ENCODE data around the gene HMG20A. TPM values are rescaled to one million over a fixed set of nuclear protein-coding genes. Genes with fewer than 3 reads are reported as not detected.
A peak's percentile ranks its signal among the peaks of the same experiment; 100 is the strongest.

Gene HMG20A
- total RNA-seq, 1 donor from 2014 or later = 28.5 TPM

DNA sequence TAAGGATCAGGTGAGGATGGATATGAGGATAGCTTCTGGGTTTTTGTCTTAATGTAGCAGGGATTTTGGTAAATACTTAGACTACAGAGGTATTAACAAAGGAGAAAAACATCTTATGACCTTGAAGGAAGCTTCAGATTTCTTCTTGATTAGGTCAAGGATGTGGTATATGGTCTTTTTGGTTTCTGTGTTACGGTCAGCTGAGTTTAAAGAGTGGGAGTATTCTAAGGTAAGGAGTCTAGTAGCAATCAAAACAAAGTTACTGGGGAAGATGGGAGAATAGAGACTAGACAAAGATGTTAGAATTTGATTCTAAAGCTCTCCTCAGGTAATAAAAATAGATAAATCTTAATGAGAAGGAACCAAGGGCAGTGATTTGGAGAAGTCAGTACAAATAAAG lies 6.2 kb downstream of the HMG20A start:
- no peak for DNase-seq (ENCODE audit: low read depth in 2 of 2)

DNA sequence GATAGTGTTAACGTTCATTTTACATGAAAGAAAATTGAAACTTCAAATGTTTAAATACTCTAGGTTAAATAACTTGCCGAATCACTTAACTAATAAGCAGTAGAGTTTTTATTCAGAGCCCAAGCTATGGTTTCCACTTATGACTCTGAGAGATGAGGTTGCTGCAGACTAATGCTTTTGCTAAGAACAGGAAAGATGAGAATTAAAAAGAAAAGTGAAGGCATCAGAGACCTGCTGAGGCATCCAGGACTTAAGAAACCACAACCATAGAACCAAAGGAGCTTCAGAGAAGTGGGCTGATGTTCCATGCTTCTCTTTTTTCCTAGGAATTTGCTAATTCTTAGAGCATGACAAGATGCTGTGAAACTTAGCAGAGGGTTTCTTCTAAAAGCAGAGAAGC lies 9.5 kb downstream of the HMG20A start:
- DNase-seq (ENCODE audit: low read depth in 2 of 2) = no peak

DNA sequence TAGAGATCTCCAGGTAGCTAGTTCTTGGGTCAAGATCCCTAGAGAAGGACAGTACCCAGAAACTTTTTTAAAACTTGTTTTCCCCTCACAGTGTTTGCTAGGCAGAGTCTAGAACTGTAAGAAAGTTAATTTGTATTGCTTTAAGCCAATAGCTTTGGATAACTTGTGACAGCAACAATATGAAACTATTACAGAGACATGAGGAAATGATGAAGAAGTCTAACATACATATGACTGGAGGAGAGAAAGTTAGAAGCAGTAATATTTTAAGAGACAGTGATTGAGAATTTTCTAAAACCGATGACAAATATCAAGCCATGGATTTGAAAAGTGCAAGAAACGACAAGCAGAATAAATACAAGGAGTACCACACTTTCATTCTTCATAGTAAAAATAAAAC lies 10.0 kb downstream of the HMG20A start:
- DNase-seq (ENCODE audit: low read depth in 2 of 2) = no peak

DNA sequence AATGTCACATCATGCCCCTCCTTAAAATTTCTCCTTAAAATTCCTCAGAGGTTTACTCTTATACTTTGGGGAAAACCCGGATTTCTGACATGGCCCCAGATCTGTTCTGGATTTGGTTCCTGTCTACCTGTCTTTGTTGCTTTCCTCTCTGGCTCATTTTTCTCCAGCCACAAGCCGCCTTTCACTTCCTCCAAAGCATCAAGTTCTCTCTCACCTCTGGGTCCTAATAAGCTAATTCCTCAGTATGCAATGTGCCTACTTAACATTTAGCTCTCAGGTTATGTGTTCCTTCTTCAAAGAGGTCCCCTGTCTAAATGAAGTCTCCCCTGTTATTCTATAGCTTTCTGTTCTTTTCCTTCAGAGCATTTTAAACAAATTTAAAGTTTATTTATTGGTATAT lies 16.1 kb downstream of the HMG20A start:
- no peak for DNase-seq (ENCODE audit: low read depth in 2 of 2)

DNA sequence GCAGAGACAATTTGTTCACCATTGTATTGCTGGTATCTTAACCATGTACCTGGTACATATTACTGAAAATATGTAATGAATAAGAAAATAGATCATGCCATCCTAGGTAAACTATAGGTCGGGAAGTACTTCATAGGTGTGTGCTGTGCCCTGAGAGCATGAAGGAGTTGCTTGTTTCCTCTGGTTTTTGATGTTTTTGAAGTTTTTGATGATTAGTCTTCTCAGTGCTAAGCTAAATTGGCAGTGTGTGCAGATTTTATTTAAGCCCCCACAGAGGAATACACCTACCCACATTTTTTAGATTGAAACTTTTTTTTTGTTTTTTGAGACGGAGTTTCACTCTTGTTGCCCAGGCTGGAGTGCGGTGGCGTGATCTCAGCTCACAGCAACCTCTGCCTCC lies 16.6 kb downstream of the HMG20A start:
- DNase-seq (ENCODE audit: low read depth in 2 of 2) = no peak

DNA sequence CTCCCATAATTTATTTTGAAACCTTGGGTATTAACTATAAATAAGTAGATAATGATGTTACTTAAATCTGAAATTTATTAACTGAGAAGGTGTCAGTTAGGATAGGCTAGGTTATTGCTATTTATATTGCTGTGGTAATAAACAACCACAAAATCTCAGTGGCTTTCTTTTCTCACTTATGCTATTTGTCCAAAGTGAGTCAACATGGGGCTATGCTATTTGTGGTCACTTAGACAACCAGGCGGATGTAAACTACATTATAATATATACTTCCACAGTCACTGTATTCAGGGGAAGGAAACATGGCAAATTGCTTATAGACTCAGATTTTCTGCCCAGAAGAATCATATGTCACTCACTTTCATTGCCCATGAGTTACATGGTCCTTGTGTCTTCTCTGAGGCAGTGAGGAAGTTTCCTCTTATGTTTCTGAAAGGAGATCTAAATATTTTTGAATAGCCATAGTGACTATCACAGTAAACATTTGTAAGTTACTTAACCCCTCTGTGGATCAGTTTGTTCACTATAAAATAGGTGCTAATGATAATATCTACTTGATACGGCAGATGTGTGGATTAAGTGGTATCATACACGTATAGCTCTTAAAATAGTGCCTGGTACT lies 19.8 kb downstream of the HMG20A start:
- DNase-seq (ENCODE audit: low read depth in 2 of 2) = peak in 1 of 2 donors; percentile 18

DNA sequence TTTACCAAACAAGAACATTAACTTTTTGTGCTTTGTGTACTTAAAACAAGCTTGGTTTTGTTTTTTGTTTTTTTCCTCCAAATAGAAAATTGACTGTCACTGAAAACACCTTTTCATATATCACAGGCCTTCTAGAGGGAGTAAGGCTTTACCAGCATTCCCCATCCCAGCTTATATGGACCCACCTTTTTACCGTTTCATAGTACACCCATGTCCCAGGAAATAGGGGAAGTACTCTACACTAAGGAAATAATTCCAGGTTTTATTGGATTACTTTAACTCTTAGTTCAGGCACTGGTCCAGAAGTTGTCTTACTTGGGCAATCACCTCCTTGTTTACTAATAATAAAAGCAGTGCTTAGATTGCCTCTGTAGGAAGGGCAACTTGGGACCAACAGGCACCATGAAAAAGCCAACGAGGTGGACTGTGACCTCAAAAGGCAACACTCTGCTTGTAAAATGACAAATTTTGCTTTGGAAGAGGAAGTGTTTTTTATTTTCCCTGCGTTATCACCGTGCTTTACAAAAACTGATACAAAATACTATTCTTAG lies 26.2 kb downstream of the HMG20A start:
- no peak for DNase-seq (ENCODE audit: low read depth in 2 of 2)

DNA sequence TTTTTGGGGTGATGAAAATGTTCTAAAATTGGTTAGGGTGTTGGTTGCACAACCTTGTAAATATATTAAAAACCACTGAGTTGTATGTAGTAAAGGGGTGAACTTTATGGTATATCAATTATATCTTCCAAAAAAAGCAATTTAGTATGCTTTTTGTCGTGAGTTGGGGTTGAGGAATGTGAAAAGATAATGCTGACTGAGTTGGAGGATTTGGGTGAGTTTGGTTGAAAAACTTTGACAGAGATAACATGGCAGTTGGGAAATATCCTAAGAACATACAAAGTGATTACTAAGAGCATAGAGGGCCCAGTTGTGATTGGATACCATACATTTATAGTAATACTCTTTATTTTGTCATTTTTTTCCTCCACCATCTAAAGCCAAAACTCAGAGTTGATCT lies 33.6 kb downstream of the HMG20A start:
- no peak for DNase-seq (ENCODE audit: low read depth in 2 of 2)

DNA sequence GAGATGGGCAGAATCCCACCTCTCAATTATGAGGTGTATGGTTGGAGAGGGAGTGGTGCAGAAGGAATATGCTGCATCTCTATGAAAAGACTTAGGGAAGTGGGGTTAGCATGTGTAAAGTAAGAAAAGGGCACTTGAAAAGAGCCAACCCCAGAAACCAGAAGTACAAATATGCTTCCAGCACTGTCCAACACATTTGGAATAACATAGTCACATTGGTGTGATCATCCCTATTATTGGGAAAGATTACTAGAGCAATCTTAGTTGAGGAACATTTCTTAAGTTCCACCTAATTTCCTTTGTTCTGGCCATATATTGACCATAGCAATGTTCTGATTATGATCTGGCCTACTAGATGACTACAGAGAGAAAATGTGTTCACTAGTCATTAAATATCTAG lies 34.3 kb downstream of the HMG20A start:
- no peak for DNase-seq (ENCODE audit: low read depth in 2 of 2)

DNA sequence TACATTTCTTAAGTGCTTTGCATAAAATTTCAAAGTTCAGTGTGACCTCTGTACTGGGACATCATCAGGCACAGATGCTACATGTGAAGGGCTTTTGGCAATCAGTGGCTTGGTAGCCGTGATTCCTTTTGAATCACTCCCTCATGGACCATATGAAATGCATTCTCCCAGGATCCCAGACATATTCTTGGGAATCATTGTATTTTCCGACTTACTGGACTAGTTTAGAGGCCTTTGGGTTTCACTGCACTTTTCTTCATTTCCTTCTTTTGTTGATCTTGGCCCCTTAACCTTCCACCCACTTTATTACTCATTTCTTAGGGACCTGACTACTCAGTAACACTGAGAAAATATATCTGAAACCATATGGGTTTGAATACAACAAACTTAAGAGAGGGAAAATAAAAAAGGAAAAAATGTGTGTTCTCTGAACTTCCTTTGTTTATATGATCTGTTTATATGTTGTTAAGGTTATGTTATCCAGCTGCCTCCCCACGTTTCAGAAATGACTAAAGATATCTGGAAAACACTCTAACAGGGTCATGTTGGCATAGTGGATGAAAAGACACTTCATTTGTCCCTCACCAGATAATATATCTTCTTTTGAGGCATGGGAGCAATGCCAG lies 35.1 kb downstream of the HMG20A start:
- peak; percentile 46 to 92 for DNase-seq (ENCODE audit: low read depth in 2 of 2)

DNA sequence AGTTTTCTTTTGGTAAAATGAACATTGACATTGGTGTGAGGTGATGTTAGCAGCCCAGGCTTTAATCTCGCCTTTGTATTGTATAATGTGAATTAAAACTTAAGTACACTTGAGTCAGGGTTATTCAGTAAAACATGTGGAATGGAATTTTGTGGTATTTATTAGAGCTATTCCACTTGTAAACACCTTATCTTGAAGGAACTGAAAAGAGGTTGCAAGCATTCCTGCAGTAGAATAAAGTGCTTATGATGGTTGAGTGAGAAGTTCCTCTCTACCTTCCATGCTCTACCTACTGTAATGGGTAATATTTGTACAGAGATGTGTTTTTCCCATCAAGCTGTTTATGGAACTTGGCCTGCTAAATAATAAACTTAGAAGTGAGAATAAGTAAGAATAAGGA lies 36.1 kb downstream of the HMG20A start:
- no peak for DNase-seq (ENCODE audit: low read depth in 2 of 2)

DNA sequence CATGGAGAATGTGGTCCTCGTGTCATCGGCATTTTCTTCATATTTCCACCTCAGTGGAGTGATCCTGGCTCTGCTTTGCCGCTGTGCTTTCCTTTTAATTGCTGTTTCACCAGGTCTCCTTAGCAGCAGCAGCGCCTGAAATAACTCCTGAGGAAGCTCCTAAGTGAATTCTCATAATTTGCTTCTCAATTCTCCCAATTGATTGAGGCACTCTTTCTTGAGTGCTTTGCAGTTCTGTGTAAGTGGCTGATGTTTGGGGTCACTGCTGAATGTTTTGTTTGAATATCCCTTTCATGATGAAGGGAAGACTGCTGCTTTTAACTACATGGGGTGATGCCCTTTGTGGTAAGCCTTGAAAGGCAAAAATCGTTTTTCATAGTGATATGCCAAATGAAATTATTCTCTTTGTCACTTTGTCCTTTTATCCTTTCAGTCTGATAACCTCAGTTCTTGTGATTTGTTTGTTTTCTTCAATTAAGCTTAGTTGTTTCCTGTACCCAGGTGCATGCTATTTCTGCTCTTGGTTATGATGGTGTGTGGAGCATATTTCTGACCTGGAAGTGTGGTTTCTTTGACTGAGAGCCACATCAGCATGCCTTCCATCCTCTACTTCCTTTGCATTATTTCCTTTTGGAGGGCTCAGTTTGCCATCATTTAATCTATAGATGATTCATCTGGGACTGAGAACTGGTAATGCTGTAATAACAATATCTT lies 36.7 kb downstream of the HMG20A start:
- DNase-seq (ENCODE audit: low read depth in 2 of 2) = peak; percentile 62 to 92

DNA sequence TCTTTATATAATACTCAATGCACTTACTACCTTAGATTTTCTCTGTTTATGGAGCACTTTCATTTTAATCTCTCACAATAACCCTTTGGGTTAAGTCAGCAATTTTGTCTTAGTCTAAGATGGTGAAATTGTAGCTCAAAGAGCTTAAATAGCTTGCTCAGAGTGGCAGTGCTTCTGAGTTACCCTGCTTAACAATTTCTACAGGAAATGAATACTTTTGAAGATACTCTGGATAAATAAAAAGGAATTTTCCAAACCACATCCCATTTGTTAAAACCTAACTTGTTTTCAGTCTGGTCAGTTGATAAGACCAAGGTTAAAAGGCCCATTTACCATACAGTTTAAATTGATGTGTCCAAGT lies 37.2 kb downstream of the HMG20A start:
- no peak for DNase-seq (ENCODE audit: low read depth in 2 of 2)

DNA sequence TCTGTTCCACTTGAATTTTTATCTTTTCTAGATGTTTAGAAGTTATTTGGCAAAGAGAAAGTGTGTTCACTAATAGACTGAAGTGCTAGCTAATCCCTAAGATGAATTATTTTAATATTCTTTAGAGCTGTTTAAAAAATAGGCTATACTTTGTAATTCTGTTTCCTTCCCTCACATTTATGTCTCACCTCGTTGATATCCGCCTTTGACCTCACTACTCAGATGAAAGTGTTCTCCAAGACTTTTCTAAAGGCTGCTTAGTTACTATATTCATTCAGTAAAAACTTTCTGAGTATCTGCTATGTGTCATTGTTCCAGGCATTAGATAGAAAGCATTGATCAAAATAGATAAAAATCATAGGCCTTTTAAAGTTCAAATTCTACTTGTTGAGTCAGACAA lies 38.3 kb downstream of the HMG20A start:
- no peak for DNase-seq (ENCODE audit: low read depth in 2 of 2)

DNA sequence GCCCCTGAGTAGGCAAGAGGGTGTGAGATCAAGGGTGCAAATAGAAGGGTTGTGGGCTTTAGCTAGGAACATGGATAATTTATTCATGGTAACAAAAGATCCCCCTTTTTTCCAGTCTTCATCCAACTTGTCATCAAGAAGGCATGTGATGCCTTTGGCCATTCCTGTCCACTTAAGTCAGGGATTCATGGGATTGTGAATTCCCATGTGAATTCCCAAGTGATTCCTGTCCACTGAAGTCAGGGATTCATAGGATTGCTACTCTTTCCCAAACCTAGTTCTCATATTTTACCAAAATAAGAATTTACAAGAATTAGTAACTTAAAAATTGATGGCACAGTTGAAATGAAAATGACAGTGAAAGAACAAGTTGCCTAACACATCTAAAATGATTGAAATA lies 40.8 kb downstream of the HMG20A start:
- DNase-seq (ENCODE audit: low read depth in 2 of 2) = no peak

DNA sequence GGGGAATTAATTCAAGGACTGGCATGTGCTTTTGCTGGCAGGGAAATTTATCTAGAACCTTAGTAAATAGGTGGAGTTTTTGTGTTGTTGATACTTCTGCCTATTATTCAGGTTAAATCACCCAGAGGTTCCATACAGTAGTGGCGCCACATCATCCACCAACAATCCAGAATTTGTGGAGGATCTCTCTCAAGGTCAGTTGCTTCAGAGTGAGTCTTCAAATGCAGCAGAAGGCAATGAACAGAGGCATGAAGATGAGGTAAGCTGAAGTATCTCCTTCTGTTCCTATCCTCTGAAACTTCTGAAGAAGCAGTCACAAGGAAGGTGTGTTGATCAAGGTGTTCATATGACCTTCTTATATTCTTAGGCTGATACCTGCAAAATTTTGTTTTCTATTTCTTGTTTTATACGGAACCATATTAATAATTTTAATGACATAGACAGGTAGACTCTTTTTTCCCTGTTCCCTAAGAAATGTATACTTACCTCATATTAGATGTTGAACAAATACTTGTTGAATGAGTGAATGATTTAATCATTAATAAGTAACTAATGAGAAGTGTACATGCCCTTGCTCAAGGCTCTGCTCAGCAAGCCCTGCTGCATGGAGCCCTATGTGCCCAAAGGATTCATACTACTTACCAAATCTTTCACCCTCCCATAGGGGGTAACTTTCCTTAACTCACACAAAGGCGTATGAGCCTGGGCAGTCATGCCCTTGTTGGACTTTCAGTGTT lies 43.6 kb downstream of the HMG20A start:
- no peak for DNase-seq (ENCODE audit: low read depth in 2 of 2)

DNA sequence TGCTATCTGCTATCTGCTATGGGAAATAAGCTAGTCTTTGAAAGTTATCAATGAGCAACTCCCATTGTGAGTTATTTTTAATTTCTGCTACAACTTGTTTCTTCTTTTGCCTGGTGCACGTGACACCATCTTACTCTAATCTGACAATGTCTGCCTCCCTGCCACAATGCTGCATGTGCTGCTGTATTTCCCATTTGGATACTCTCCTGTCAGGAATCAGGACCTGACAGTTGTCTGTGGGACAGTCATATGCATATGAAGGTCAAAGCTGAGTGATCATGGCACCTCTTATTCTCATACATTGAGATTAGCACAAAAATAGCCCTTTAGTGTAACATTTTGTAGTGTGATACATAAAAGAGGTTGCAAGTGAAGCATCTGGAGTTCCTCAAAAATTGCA lies 45.8 kb downstream of the HMG20A start:
- DNase-seq (ENCODE audit: low read depth in 2 of 2) = no peak

DNA sequence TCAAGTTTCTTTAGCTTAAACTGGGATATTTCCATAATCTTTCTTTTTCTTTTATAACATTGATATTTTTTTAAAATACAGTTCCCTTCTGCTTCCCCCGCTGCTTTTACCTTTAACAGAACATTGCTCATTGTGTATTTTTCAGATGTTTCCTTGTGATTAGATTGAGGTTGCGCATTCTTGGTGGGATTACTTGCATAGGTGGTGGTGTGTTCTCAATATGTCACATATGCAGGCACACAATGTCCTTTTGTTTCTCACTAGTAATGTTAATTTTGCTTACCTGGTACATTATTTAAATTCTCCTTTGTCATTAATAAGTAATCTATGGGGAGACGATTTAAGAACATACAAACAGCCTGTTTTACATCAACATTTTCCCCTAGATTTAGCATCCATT lies 48.2 kb downstream of the HMG20A start:
- DNase-seq (ENCODE audit: low read depth in 2 of 2) = no peak

DNA sequence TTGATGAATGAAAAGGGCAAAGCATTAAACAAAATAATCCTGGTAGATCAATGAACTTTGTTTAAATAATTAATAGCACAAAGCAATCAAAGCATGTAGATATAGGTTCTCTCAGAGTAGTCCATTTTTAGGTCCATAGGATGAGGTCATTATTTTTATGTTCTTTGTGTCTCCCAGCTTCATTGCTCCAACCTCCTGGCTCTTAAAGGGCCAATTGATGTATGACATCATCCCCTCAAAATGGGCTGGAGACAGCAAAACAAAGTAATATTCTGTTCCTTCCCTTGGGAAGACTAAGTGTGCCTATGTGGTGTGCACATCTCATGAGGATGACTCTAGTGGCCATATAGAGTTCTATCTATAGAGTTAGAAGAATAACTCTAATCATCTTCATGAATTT lies 49.5 kb downstream of the HMG20A start:
- DNase-seq (ENCODE audit: low read depth in 2 of 2) = peak in 1 of 2 donors; percentile 28

DNA sequence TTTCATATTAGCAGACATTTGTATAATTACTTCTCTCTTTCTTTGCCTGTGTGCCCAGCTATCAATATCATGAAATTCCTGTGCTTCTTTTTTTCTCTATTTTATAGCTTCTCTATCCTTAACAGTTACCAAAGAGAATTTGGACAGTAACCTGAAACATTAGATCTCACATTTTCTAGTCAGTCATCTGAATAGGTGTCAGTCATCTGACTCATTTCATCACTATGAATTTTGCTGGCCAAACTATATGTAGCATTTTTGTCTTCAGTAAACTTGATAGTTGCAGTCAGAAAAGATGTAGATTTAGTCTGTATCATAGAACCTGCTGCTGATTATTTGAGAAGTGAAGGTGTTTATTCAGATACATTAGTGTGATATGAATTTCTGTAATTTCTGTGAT lies 52.6 kb downstream of the HMG20A start:
- DNase-seq (ENCODE audit: low read depth in 2 of 2) = no peak

DNA sequence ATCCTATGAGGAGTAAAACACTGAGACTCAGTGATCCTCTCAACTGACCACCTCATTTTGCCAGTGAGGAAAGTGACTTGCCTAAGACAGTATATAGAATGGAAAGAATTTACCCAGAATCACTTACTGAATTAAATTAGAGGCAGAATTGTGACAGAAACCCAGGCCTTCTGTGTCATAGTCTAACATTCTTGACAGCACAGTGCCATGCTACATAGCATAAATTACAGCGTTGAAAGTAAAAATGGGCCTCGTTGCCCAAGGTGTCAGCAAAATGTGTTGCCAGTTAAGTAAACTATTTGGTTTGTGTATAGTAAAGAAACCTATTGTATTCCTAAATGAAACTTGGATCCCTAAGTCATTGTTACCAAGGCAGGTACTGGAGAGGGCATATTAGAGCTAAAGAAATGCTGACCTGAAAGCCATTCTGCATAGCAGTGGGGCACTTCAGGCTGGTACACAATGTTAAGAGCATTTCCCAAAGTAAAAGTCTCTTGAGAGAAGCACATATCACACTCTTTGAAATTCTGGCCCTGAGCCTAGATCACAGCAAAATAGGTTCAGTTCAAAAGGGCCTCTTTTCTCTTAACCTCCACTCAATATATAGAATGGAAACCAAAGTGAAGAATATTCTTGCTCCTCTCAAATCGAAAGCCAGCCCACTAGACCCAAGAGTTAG lies 53.8 kb downstream of the HMG20A start:
- no peak for DNase-seq (ENCODE audit: low read depth in 2 of 2)

DNA sequence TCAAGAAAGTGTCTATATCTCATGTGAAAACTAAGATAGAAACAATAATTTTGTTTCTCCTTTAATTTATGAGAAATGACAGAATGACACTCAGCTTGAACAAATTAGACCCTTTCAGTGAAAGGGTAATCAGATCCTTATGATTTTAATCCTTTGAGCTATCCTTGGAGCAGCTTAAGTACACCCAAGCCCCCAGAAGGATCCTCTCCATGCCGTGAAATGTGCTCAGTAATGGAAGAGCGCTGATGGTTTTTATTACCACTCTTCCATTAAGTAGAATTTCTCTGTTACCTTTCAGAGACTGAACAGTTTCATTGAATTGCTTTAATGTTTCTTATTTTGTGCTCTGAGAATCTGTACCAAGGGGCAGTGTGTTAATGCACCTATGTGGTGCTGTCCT lies 54.3 kb downstream of the HMG20A start:
- DNase-seq (ENCODE audit: low read depth in 2 of 2) = no peak
